ENCODE results near the gene HK1.

HK1 gene

DNA sequence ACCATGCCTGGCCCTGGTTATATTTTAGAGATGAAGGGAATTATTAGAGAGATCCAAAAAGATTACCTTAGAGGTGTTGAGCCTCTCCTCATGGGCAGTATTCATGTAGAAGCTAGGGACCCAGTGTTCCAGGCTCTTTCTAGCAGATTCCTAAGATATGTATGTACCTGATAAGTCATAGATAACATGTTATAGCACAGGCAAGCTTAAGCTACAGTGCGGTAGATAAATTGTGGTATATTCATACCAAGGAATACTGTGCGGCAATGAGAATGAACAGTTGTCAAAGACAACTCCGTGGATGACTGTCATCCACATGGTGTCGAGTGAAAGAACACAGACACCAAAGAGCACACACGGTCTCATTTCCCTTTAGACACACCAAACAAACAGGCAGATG is 85.4 kb downstream of the HK1 start:
- H3K9me3 ChIP-seq (ENCODE audit: control insufficient read depth, low read length) = no peaks in the 10 kb centered on the region
- H3K36me3 ChIP-seq (ENCODE audit: control insufficient read depth, insufficient read depth, low read length) = no peaks in the 10 kb centered on the region
- H3K27ac ChIP-seq = no peak overlapping the region
- TF ChIP-seq, protein P1, sequence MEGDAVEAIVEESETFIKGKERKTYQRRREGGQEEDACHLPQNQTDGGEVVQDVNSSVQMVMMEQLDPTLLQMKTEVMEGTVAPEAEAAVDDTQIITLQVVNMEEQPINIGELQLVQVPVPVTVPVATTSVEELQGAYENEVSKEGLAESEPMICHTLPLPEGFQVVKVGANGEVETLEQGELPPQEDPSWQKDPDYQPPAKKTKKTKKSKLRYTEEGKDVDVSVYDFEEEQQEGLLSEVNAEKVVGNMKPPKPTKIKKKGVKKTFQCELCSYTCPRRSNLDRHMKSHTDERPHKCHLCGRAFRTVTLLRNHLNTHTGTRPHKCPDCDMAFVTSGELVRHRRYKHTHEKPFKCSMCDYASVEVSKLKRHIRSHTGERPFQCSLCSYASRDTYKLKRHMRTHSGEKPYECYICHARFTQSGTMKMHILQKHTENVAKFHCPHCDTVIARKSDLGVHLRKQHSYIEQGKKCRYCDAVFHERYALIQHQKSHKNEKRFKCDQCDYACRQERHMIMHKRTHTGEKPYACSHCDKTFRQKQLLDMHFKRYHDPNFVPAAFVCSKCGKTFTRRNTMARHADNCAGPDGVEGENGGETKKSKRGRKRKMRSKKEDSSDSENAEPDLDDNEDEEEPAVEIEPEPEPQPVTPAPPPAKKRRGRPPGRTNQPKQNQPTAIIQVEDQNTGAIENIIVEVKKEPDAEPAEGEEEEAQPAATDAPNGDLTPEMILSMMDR (IDR thresholded peaks at IDR 0.05) = no peak
- H3K79me2 ChIP-seq = peaks cover 6% of the 10 kb centered on the region
- no peaks in the 10 kb centered on the region for H3K27me3 ChIP-seq (ENCODE audit: control insufficient read depth, insufficient read depth, low read length)
- H3K4me3 ChIP-seq (ENCODE audit: low read depth, low read length) = no peak overlapping the region
- no peaks in the 10 kb centered on the region for H3K4me1 ChIP-seq
- no peak overlapping the region for H3K4me2 ChIP-seq (ENCODE audit: low read length)
- no peak overlapping the region for H2AFZ ChIP-seq
- H3K9ac ChIP-seq = no peak overlapping the region

DNA sequence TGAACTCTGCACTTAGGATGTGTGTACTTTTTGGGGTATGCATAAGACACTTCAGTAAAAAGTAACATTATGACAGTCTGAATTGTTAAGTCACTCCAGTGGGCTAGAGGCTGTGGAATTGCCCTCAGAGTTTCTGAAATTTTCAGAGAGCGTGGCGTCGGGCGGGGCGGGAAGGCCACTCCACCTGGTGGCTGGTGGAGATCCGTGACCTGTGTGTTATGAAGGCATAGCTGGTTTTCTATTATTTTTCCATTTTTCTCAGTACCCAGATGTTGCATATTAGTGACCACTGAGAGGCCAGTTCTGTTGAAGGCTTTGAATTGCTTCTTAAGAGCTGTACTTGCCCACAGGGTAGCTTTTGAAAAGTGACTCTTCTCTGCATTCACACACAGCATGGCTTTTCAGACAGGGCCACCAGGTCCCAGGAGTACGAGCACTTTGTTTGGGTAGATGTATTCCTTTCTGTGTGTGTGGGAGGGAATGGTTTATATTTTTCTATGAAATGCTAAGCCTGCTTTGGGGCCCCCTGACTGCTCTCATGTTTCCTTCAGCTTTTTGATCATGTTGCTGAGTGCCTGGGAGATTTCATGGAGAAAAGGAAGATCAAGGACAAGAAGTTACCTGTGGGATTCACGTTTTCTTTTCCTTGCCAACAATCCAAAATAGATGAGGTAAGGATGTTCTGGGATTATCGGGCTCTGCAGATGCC is 86.1 kb downstream of the HK1 start:
- Histone ChIP-seq H3K79me2 (peaks cover 6% of the 10 kb centered on the region), H3K4me1 (no peaks in the 10 kb centered on the region), H3K36me3 (ENCODE audit: control insufficient read depth, insufficient read depth, low read length) (no peaks in the 10 kb centered on the region), H3K4me3 (ENCODE audit: low read depth, low read length) (no peak overlapping the region), H3K4me2 (ENCODE audit: low read length) (no peak overlapping the region), H3K9me3 (ENCODE audit: control insufficient read depth, low read length) (no peaks in the 10 kb centered on the region), H3K9ac (no peak overlapping the region), H2AFZ (no peak overlapping the region), H3K27ac (no peak overlapping the region), H3K27me3 (ENCODE audit: control insufficient read depth, insufficient read depth, low read length) (no peaks in the 10 kb centered on the region)
- TF ChIP-seq, protein P1 (IDR thresholded peaks at IDR 0.05) = peak; percentile 36

GRCh38 chr10:69366738-69367137 is 88.4 kb downstream of the HK1 start:
- Histone ChIP-seq H3K4me3 (ENCODE audit: low read depth, low read length) (no peak overlapping the region), H3K27me3 (ENCODE audit: control insufficient read depth, insufficient read depth, low read length) (no peaks in the 10 kb centered on the region), H3K9me3 (ENCODE audit: control insufficient read depth, low read length) (no peaks in the 10 kb centered on the region), H3K4me1 (no peaks in the 10 kb centered on the region), H3K36me3 (ENCODE audit: control insufficient read depth, insufficient read depth, low read length) (no peaks in the 10 kb centered on the region), H3K79me2 (peaks cover 6% of the 10 kb centered on the region), H3K27ac (no peak overlapping the region), H3K9ac (no peak overlapping the region), H3K4me2 (ENCODE audit: low read length) (no peak overlapping the region), H2AFZ (no peak overlapping the region)
- TF ChIP-seq, protein P1 (IDR thresholded peaks at IDR 0.05) = no peak

DNA sequence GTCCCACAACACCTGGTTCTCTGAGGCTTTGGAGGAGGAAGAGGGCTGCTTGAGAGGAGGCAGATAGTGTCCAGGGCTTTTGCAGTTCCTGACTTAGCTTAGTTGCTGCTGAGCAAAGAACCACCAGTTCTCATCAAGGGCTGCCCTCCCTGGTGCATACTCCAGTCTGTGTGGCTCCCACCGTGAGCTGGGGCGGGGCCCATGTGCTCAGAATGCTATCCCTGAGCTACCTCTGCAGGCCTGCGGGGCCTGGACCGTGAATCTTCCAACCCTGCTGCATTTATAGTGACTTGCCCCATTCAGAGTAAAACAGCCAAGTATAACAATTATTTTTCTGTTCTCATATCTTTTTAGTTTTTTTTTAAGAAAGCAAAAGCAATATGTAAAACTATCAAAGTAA is 89.2 kb downstream of the HK1 start:
- H3K9me3 ChIP-seq (ENCODE audit: control insufficient read depth, low read length) = no peaks in the 10 kb centered on the region
- peaks cover 6% of the 10 kb centered on the region for H3K79me2 ChIP-seq
- no peaks in the 10 kb centered on the region for H3K27me3 ChIP-seq (ENCODE audit: control insufficient read depth, insufficient read depth, low read length)
- H3K4me2 ChIP-seq (ENCODE audit: low read length) = no peak overlapping the region
- H3K4me3 ChIP-seq (ENCODE audit: low read depth, low read length) = no peak overlapping the region
- no peak overlapping the region for H2AFZ ChIP-seq
- H3K36me3 ChIP-seq (ENCODE audit: control insufficient read depth, insufficient read depth, low read length) = no peaks in the 10 kb centered on the region
- TF ChIP-seq, protein P1 (IDR thresholded peaks at IDR 0.05) = no peak
- no peak overlapping the region for H3K9ac ChIP-seq
- no peaks in the 10 kb centered on the region for H3K4me1 ChIP-seq
- H3K27ac ChIP-seq = no peak overlapping the region

Measured in parathyroid adenoma (tissue), 2 donors.